Activated naive CD4-positive, alpha-beta T cell (primary cell): ENCODE results near the gene PTRHD1.
A peak's percentile ranks its signal among the peaks of the same experiment; 100 is the strongest.
"Not testable (repeated sequence)": the region's sequence is repeated elsewhere in the genome, so short reads cannot be mapped to it uniquely, and the experiment has no call there.

Experiments
- DNase-seq, 4 experiments: peaks; one replicate each; lab custom pipeline; 2025; lab: John Stamatoyannopoulos, UW

Gene PTRHD1, protein sequence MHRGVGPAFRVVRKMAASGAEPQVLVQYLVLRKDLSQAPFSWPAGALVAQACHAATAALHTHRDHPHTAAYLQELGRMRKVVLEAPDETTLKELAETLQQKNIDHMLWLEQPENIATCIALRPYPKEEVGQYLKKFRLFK

GRCh38 chr2:24792874-24793760 lies at the start of gene PTRHD1, which contains the start of gene CENPO:
PTRHD1 (minus strand) TSS chr2:24793391; CDS start chr2:24793377, 14 bp downstream.
CENPO (plus strand) TSS chr2:24793425; CDS start chr2:24793920, 495 bp downstream.
- peak; percentile 90 to 96 (median 92) for DNase-seq

GRCh38 chr2:24842081-24843050 lies 49.2 kb upstream of the PTRHD1 start:
- no peak for DNase-seq

GRCh38 chr2:24840962-24841945 lies 48.1 kb upstream of the PTRHD1 start:
- no peak for DNase-seq

- DNase-seq = no peak
These were observed 47.1 kb upstream of the PTRHD1 start for GRCh38 chr2:24840164-24840869.

GRCh38 chr2:24839729-24840128 lies 46.5 kb upstream of the PTRHD1 start:
- DNase-seq = no peak

- no peak for DNase-seq
These were observed 45.4 kb upstream of the PTRHD1 start for GRCh38 chr2:24838541-24838940.

DNA sequence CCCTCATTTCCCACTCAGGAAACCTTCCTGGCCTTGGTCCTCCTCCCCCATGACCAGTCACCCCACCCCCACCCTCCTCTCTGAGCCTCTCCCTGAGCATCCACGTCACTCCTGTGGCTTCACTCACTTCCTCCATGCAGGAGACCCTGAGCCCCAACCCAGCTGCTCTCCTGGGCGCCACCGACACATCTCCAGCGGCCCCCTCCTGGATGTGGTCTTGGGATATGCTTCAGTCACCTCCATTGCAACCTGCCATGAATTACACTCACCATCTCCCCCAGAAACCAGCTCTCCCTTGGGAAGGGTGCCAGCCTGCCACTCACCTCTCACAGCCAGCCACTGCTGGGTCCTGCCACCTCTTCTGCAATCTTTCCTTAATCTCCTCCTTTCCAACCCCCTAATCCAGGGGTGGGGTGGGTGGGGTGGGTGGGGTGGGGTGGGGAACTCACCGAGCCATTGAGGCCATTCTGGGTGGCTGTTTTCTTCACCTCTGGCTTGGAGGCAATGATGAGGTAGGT lies 44.9 kb upstream of the PTRHD1 start:
- DNase-seq = no peak

DNA sequence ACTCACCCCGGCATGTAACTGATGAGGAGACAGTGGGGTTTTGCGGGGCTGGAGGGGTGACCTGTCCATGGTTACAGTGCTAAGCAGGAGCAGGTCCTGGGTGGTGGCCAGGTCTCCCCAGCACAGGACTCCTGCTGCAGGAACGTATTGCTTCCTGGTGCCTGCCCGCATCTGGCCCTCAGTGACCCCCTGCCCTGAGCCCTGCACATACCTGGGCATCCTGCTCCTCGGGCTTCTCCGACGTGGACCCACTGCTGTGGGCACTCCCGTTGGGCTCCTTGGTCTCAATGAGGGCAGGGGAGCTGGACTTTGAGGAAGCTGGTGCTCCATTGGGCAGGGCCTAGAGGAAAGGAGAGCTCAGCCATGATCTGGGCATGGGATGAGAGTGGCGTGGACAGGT lies 43.5 kb upstream of the PTRHD1 start:
- no peak for DNase-seq

- no peak for DNase-seq
These were observed 43.0 kb upstream of the PTRHD1 start for GRCh38 chr2:24836206-24836605.

DNA sequence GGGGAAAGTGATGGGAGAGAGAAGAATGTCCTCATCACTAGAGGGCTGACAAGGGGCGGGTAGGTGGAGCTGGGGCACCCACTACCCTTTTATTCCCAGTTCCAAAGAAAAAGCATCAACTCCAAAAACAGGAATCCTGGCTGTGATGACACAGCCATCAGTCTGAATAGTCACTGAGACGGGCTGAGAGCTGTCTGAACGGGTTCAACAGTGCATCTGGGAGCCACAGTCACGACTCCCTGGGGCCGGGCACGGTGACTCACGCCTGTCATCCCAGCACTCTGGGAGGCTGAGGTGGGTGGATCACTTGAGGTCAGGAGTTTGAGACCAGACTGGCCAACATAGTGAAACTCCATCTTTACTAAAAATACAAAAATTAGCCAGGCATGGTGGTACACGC lies 42.2 kb upstream of the PTRHD1 start:
- not testable (repeated sequence) for DNase-seq

DNA sequence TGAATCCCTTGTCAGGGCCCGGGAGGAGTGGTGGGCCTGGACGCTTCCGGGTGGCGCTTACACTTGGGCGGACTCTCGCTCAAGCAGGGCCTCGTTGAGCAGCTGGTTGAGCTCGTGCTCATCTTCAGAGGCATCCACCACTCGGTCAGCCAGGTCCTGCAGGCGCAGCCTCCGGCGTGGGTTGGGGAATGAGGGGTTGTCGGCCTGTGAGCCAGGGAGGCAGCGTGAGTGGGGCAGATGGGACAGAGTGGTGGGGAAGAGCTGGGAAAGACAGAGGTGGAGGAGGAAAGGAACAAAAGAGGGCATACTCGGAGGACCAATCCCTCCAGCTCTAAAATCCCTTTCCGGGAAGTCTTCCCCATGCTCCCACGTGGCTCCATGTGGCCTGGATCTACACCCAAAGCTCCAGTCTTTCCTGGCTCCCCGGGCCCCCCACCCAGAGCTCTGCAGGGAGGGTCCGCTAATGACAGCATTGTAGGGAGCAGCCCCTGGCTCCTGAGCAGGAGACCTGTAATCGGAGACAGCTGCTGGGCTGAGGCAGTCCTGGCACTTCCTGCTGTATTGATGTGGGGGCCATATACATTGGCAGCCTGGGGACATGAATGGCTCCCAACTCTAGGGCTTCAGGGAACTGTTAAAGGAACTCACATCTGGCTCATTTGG lies 41.7 kb upstream of the PTRHD1 start:
- no peak for DNase-seq

- no peak for DNase-seq
These were observed 40.9 kb upstream of the PTRHD1 start for GRCh38 chr2:24833821-24834732.

DNA sequence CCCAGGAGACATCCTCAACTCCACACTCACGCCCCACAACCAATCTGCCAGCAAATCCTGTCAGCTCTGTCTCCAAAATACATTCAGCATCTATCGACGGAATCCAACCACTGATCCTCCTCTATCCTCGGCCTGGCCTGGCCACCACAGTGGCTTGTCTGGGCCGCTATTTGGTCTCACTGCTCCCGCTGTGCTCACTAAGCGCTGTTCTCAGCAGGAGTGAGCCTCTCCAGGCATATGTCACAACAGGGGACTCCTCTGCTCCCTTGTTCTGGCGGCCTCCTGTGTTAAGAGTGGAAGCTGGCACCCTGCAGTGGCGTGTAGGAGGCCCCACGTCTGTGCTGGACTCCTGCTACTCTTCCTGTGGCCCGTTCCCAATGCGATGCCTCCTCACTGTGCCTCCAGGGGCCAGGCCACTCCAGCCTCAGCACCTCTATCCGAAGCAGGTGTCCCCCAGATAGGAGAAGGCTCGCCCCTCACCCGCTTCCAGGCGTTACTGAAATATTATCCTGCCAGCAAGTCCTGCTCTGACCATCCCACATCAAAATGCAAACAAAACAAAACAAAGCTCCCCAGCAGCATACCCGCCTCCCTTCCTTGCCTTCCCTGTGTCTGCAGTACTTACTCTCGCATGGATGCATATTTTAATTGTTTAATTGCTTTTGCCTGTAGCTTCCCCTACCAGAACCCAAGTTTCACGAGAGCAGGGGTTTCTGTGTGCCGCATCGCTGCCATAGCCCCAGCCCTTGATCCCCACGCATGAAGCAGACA lies 39.9 kb upstream of the PTRHD1 start:
- no peak for DNase-seq

DNA sequence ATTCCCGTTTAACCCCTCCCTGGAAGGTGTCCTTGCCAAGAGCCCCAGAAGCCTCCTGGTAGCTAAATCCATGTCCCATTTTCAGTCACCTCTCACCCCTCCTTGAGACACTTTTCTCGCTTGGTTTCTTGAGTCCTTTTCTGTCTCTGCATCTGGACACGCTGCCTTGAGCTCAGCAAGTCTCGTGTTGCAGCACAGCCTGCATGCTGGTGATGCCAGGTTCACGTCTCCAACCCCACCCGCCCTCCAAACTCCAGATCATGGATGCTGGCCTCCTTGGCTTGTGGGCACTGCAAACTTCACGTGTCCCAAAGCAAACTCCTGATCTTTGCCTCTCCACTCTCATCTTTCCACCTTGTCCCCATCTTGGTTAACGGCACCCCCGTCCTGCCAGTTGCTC lies 39.3 kb upstream of the PTRHD1 start:
- DNase-seq = no peak

- DNase-seq = no peak
These were observed 38.9 kb upstream of the PTRHD1 start for GRCh38 chr2:24832073-24832461.

DNA sequence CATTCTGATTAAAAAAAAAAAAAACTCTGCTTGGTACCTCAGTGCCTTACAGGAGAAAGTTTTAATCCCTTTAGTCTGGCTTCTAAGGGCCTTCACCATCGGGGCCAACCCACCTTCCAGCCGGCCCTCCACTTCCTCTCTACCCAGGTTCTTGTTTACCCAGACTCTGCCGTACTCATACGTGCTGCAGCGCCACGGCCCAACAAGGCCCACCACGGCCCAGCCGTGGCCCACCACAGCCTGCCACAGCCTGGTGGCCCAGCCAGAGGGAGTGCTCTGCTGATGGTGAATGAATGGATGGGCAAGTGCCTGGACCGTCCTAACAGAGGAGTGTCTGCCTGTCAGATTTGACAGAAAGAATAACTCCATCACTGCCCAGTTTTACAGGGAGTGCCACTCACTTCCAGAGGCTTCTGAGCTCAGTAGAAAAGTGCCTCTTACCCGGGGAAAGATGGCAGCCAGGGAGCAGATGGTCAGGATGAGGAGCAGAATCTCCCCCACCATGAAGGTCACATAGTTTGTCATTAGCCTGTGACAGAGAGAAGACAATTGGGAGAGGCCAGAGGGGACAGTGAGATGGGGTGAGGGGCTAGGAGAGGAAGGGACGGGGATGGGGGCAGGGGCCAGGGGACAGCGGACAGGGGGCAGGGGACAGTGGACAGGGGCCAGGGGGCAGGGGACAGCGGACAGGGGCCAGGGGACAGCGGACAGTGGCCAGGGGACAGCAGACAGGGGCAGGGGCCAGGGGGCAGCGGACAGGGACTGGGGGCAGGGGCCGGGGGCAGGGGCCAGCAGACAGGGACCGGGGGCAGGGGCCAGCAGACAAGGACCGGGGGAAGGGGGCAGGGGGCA lies 38.3 kb upstream of the PTRHD1 start:
- no peak for DNase-seq

- no peak for DNase-seq
These were observed 37.6 kb upstream of the PTRHD1 start for GRCh38 chr2:24830786-24831185.
